GM18951 (cell line): ENCODE results near the gene LEMD2.

ENCODE experiments used
- POLR2A ChIP-seq: IDR thresholded peaks from 4 replicates; pipeline ENCODE4 v1.6.1; 2011; ENCODE audit warnings: mild to moderate bottlenecking; ENCODE audit not compliant: insufficient read length, insufficient read depth; ENCODE audit errors: extremely low read depth
- in situ Hi-C: fragments of 300-500 bp; cut with MboI; formaldehyde crosslinking; loops from one replicate; pipeline ENCODE4 v1.12.0; 2022; ENCODE audit warnings: low sequenced_read_pairs, mixed read lengths, inconsistent platforms; ENCODE audit not compliant: unreplicated experiment

LEMD2 gene

GRCh38 chr6:33827546-33828451, 38.9 kb upstream of the LEMD2 start:
- in situ Hi-C loops = no loop called here
- TF ChIP-seq POLR2A = no peak

- in situ Hi-C loops = no loop called here
- TF ChIP-seq POLR2A = no peak
These were observed 37.6 kb upstream of the LEMD2 start for GRCh38 chr6:33826537-33826936.

GRCh38 chr6:33824461-33825154, 35.7 kb upstream of the LEMD2 start:
- in situ Hi-C loops = no loop called here
- no peak for TF ChIP-seq POLR2A

- no peak for TF ChIP-seq POLR2A
These were observed 34.9 kb upstream of the LEMD2 start for GRCh38 chr6:33823806-33824205.

GRCh38 chr6:33822575-33823395, 33.9 kb upstream of the LEMD2 start:
- in situ Hi-C loops = no loop called here
- TF ChIP-seq POLR2A = no peak

More at GRCh38 chr6:33823806-33824205, 34.9 kb upstream of the LEMD2 start:
- in situ Hi-C loops = no loop called here

- in situ Hi-C loops = no loop called here
- TF ChIP-seq POLR2A = no peak
These were observed 32.0 kb upstream of the LEMD2 start for GRCh38 chr6:33820784-33821520.

- in situ Hi-C loops = no loop called here
- TF ChIP-seq POLR2A = no peak
These were observed 31.3 kb upstream of the LEMD2 start for GRCh38 chr6:33820243-33820642.

GRCh38 chr6:33819021-33819420, 30.1 kb upstream of the LEMD2 start:
- TF ChIP-seq POLR2A = no peak
- in situ Hi-C loops = no loop called here

GRCh38 chr6:33818293-33818692, 29.4 kb upstream of the LEMD2 start:
- TF ChIP-seq POLR2A = no peak
- in situ Hi-C loops = no loop called here

- in situ Hi-C loops = no loop called here
- TF ChIP-seq POLR2A = no peak
These were observed 28.6 kb upstream of the LEMD2 start for GRCh38 chr6:33817489-33817888.

GRCh38 chr6:33816911-33817310, 28.0 kb upstream of the LEMD2 start:
- in situ Hi-C loops = no loop called here
- TF ChIP-seq POLR2A = no peak

- in situ Hi-C loops = no loop called here
- no peak for TF ChIP-seq POLR2A
These were observed 26.9 kb upstream of the LEMD2 start for GRCh38 chr6:33815854-33816253.

GRCh38 chr6:33813990-33814985, 25.4 kb upstream of the LEMD2 start:
- in situ Hi-C loops = no loop called here
- TF ChIP-seq POLR2A = no peak
